Activated CD8-positive, alpha-beta T cell treated with anti-CD3 and anti-CD28 coated beads for 36 hours (primary cell): ENCODE results near the gene CEP128. TPM values are rescaled to one million over a fixed set of nuclear protein-coding genes. Genes with fewer than 3 reads are reported as not detected.

Experiments
- ATAC-seq: fragments of 200-7000 bp; cut with Tn5 transposase; one replicate; pipeline ENCODE4 v1.10.0; 2021; ENCODE audit warnings: mild to moderate bottlenecking, moderate library complexity
- CTCF ChIA-PET: fragments of 350-600 bp; sonication (Branson Sonifier 250); formaldehyde crosslinking; loops from one replicate; lab custom pipeline; 2021; ENCODE audit warnings: antibody characterized with exemption; lab: Charles Lee
- POLR2A ChIA-PET: fragments of 350-600 bp; sonication (Branson Sonifier 250); formaldehyde crosslinking; loops from one replicate; lab custom pipeline; 2021; ENCODE audit warnings: antibody characterized with exemption; lab: Charles Lee
- DNase-seq: peaks from one replicate; pipeline ENCODE4 v3.0.0-alpha.2; 2020
- H3K27ac Mint-ChIP-seq: one replicate; pipeline ENCODE4 v1.8.0; 2021; ENCODE audit warnings: mild to moderate bottlenecking, mixed read lengths
- H3K27me3 Mint-ChIP-seq: one replicate; pipeline ENCODE4 v1.8.0; 2021; ENCODE audit warnings: mixed read lengths
- H3K36me3 Mint-ChIP-seq: one replicate; pipeline ENCODE4 v1.8.0; 2021; ENCODE audit warnings: low read depth, mixed read lengths
- H3K4me1 Mint-ChIP-seq: one replicate; pipeline ENCODE4 v1.8.0; 2021; ENCODE audit warnings: low read depth, mixed read lengths
- H3K4me3 Mint-ChIP-seq: one replicate; pipeline ENCODE4 v1.8.0; 2021; ENCODE audit warnings: mild to moderate bottlenecking, moderate library complexity, mixed read lengths
- H3K9me3 Mint-ChIP-seq: one replicate; pipeline ENCODE4 v1.8.0; 2021; ENCODE audit warnings: mixed read lengths
- CTCF ChIP-seq: fragments of 200-600 bp; IDR thresholded peaks from one replicate; pipeline ENCODE4 v1.8.0; 2022; ENCODE audit warnings: antibody characterized with exemption, mild to moderate bottlenecking
- intact Hi-C: fragments of 100-400 bp; cut with micrococcal nuclease; formaldehyde crosslinking; loops from one replicate; pipeline ENCODE4 v1.10.0; 2022
- total RNA-seq, 2 experiments: library from RNA; stranded (reverse); gene quantifications; one replicate each; pipeline ENCODE4 v1.2.3, GENCODE V29; 2021

The CEP128 gene
- total RNA-seq, 2 experiments from 2014 or later = 21.6 to 22.5 TPM

GRCh38 chr14:80659783-80660182 is 281.8 kb downstream of the CEP128 start:
- Mint-ChIP-seq H3K9me3 (no peaks in the 10 kb centered on the region), H3K4me3 (no peak overlapping the region), H3K4me1 (no peaks in the 10 kb centered on the region), H3K27me3 (no peaks in the 10 kb centered on the region), H3K27ac (no peak overlapping the region), H3K36me3 (peaks cover 8% of the 10 kb centered on the region)
- DNase-seq (no peak), ATAC-seq (no peak)
- ChIA-PET POLR2A (no interaction called here), CTCF (no interaction called here)
- intact Hi-C loops = no loop called here
- no peak for TF ChIP-seq CTCF

GRCh38 chr14:80658733-80659132 is 282.8 kb downstream of the CEP128 start:
- no peaks in the 10 kb centered on the region for H3K27me3 Mint-ChIP-seq
- H3K36me3 Mint-ChIP-seq = peaks cover 8% of the 10 kb centered on the region
- no peaks in the 10 kb centered on the region for H3K4me1 Mint-ChIP-seq
- no peak for ATAC-seq
- ChIA-PET CTCF (no interaction called here), POLR2A (no interaction called here)
- H3K4me3 Mint-ChIP-seq = no peak overlapping the region
- intact Hi-C loops = no loop called here
- H3K27ac Mint-ChIP-seq = no peak overlapping the region
- DNase-seq = no peak
- no peaks in the 10 kb centered on the region for H3K9me3 Mint-ChIP-seq
- no peak for TF ChIP-seq CTCF

GRCh38 chr14:80658155-80658554 is 283.4 kb downstream of the CEP128 start:
- ChIA-PET CTCF (interaction anchor here (1.0 kb wide), 1 partner anchor 68 kb away, joined by 3 read pairs; no protein-coding TSS in a partner anchor), POLR2A (no interaction called here)
- intact Hi-C loops = no loop called here
- TF ChIP-seq CTCF = no peak
- H3K27ac Mint-ChIP-seq = no peak overlapping the region
- H3K4me3 Mint-ChIP-seq = no peak overlapping the region
- peaks cover 2% of the 10 kb centered on the region for H3K9me3 Mint-ChIP-seq
- DNase-seq (no peak), ATAC-seq (no peak)
- no peaks in the 10 kb centered on the region for H3K27me3 Mint-ChIP-seq
- peaks cover 9% of the 10 kb centered on the region for H3K36me3 Mint-ChIP-seq
- no peaks in the 10 kb centered on the region for H3K4me1 Mint-ChIP-seq

- intact Hi-C loops = no loop called here
- H3K36me3 Mint-ChIP-seq = peaks cover 15% of the 10 kb centered on the region
Observed at GRCh38 chr14:80653956-80654355, 287.6 kb downstream of the CEP128 start.

More at GRCh38 chr14:80653956-80654355, 287.6 kb downstream of the CEP128 start:
- Mint-ChIP-seq H3K4me1 (no peaks in the 10 kb centered on the region), H3K27ac (no peak overlapping the region), H3K9me3 (peaks cover 12% of the 10 kb centered on the region), H3K27me3 (no peaks in the 10 kb centered on the region), H3K4me3 (no peak overlapping the region)
- ChIA-PET CTCF (no interaction called here), POLR2A (no interaction called here)
- DNase-seq (no peak), ATAC-seq (no peak)
- no peak for TF ChIP-seq CTCF
